H1 (cell line): ENCODE data around the gene UTS2R. TPM values are rescaled to one million over a fixed set of nuclear protein-coding genes. Genes with fewer than 3 reads are reported as not detected.

Experiments used
- GABPA ChIP-seq: IDR thresholded peaks from 2 replicates; pipeline ENCODE4 v1.6.1; 2011; ENCODE audit warnings: mild to moderate bottlenecking, low read length, moderate library complexity, borderline replicate concordance; ENCODE audit not compliant: insufficient read depth
- HDAC2 ChIP-seq, 2 experiments: fragments of 300-600 bp in 1 of 2; sonication (generic) in 1 of 2; IDR thresholded peaks; 2 replicates each; pipeline ENCODE4 v1.6.1; 2011 to 2012; ENCODE audit warnings: low read depth in 2 of 2, low read length in 2 of 2, mild to moderate bottlenecking in 2 of 2, moderate library complexity in 2 of 2, borderline replicate concordance in 1 of 2, inconsistent platforms in 1 of 2
- SIX5 ChIP-seq: IDR thresholded peaks from 2 replicates; pipeline ENCODE4 v1.6.1; 2011; ENCODE audit warnings: mild to moderate bottlenecking, low read depth, low read length
- SUZ12 ChIP-seq: fragments of 200-600 bp; sonication (generic); IDR thresholded peaks from 2 replicates; pipeline ENCODE4 v1.6.1; 2012; ENCODE audit warnings: mild to moderate bottlenecking, inconsistent platforms, low read length, moderate library complexity, mixed read lengths
- polyA plus RNA-seq, 7 experiments: library from polyadenylated mRNA; depleted of rRNA in 3 of 7; stranded (reverse) in 5 of 7; unstranded in 2 of 7; fragments of >200 nt in 5 of 7; fragments of 200-250 nt in 2 of 7; gene quantifications; 1 replicate in 5 of 7; 2 replicates in 1 of 7; 4 replicates in 1 of 7; pipeline versions ENCODE4 v1.2.1 to v1.2.3, GENCODE V29; 2011 to 2013; ENCODE audit warnings: missing spikeins in 2 of 7, mixed read lengths in 2 of 7
- total RNA-seq: library from RNA; stranded (reverse); fragmentation: NEBNext Ultra II Directional; extraction: Animal tissue kit (Norgen Biotek cat#: 25700); gene quantifications from 2 replicates; pipeline ENCODE4 v1.2.1, GENCODE V29; 2021
- TF ChIP-seq, protein P1 (sequence below): IDR thresholded peaks from 2 replicates; pipeline ENCODE4 v1.6.1; 2012; ENCODE audit warnings: inconsistent platforms

UTS2R gene
- total and polyA plus RNA-seq, 2 of the 8 experiments (the other 6 are each of a cell fraction or from before 2014, with no cell fraction given): 0.27 TPM; not detected in 1

DNA sequence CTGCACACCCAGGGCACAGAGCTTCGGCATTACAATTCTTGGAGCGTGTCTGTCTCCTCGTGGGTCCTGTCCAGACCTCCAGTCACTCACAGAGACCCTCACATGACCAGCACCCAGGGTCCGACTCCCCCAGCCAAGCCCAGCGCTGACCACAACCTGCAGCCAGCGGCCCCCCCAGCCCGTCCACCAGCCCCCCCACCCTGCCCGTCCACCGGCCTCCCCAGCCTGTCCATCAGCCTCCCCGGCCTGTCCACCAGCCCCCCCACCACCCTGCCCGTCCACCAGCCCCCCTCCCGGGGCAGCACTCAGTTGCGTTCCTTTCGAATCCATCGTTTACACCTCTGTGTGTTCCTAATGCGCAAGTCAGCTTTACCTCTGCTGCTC, 43.8 kb upstream of the UTS2R start (continued):
- TF ChIP-seq SIX5 (no peak), GABPA (no peak), HDAC2 (IDR thresholded peaks at IDR 0.05; ENCODE audit: borderline replicate concordance in 1 of 2, low read depth in 2 of 2, low read length in 2 of 2) (no peak), SUZ12 (no peak)
- TF ChIP-seq, protein P1, sequence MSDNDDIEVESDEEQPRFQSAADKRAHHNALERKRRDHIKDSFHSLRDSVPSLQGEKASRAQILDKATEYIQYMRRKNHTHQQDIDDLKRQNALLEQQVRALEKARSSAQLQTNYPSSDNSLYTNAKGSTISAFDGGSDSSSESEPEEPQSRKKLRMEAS: no peak
- TF ChIP-seq, all 59 proteins: peak for 0
